Ammon's horn (tissue), 1 donor: ENCODE data around the gene MARCHF10.
"Not testable (repeated sequence)": the region's sequence is repeated elsewhere in the genome, so short reads cannot be mapped to it uniquely, and the experiment has no call there.

ENCODE experiments used
- DNase-seq: peaks from one replicate; pipeline ENCODE4 v3.0.0-alpha.2; 2016; ENCODE audit warnings: low spot score

The MARCHF10 gene

GRCh38 chr17:62696726-62697490 is 111.2 kb downstream of the MARCHF10 start:
- peak; percentile 45 for DNase-seq

GRCh38 chr17:62696256-62696655 is 111.9 kb downstream of the MARCHF10 start:
- no peak for DNase-seq

- not testable (repeated sequence) for DNase-seq
Observed at GRCh38 chr17:62695093-62695738, 112.9 kb downstream of the MARCHF10 start.

GRCh38 chr17:62693616-62694409 is 114.3 kb downstream of the MARCHF10 start:
- no peak for DNase-seq

- DNase-seq: no peak
Observed at GRCh38 chr17:62692721-62693431, 115.2 kb downstream of the MARCHF10 start.

GRCh38 chr17:62692159-62692651 is 115.9 kb downstream of the MARCHF10 start:
- no peak for DNase-seq

- not testable (repeated sequence) for DNase-seq
Observed at GRCh38 chr17:62691589-62691915, 116.6 kb downstream of the MARCHF10 start.

GRCh38 chr17:62690168-62690897 is 117.8 kb downstream of the MARCHF10 start:
- no peak for DNase-seq

- DNase-seq: no peak
Observed at GRCh38 chr17:62689441-62690167, 118.5 kb downstream of the MARCHF10 start.

GRCh38 chr17:62688398-62689160 is 119.5 kb downstream of the MARCHF10 start:
- DNase-seq: no peak

- DNase-seq: no peak
Observed at GRCh38 chr17:62687997-62688396, 120.1 kb downstream of the MARCHF10 start.

- DNase-seq: no peak
Observed at GRCh38 chr17:62684179-62684578, 123.9 kb downstream of the MARCHF10 start.

- peak; percentile 71 for DNase-seq
Observed at GRCh38 chr17:62681939-62682381, 126.2 kb downstream of the MARCHF10 start.

- DNase-seq: no peak
Observed at GRCh38 chr17:62681061-62681938, 126.8 kb downstream of the MARCHF10 start.

GRCh38 chr17:62680541-62681052 is 127.5 kb downstream of the MARCHF10 start:
- DNase-seq: peak; percentile 65

- DNase-seq: no peak
Observed at GRCh38 chr17:62679866-62680377, 128.2 kb downstream of the MARCHF10 start.

GRCh38 chr17:62678214-62678919 is 129.7 kb downstream of the MARCHF10 start:
- no peak for DNase-seq
